A204.1 (cell line): ENCODE results near the gene TBC1D16.

Experiments used
- FAIRE-seq: peaks from 2 replicates; lab custom pipeline; 2012; peaks lifted over from hg19 to GRCh38; lab: Jason Lieb, UNC

Gene TBC1D16

DNA sequence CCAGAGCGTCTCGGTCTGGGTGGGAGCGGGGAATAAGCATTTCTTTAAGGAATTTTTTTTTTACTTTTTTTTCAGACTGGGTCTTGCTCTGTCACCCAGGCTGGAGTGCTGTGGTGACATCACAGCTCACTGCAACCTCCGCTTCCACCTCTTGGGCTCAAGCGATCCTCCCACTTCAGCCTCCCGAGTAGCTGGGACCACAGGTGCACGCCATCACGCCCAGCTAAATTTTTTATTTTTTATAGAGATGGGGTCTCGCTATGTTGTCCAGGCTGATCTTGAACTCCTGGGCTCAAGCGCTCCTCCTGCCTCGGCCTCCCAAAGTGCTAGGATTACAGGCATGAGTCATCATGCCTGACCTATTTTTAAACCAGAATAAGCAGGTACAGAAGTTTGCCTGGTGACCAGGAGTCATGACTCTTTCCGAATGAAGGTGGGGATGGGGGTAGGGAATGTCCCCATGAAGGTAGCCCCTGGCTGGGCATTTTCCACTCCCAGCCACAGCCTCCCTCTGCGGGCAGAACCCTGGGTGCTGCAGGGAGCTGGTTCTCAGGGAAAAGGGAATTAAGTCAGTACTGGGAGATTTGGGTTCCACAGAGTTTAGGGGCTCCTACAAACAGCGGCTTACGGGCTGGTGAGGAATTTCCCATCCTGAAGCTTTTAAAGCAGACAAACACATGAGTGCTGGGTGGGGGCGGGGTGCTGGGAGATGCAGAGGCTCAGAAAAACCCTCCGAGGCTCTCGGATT is 48.3 kb downstream of the TBC1D16 start:
- FAIRE-seq, result no peak

- FAIRE-seq, result no peak
Measured at GRCh38 chr17:79986411-79987186, 49.1 kb downstream of the TBC1D16 start.

GRCh38 chr17:79985943-79986391 is 49.7 kb downstream of the TBC1D16 start:
- FAIRE-seq, result no peak

GRCh38 chr17:79985361-79985942 is 50.2 kb downstream of the TBC1D16 start:
- FAIRE-seq, result no peak

DNA sequence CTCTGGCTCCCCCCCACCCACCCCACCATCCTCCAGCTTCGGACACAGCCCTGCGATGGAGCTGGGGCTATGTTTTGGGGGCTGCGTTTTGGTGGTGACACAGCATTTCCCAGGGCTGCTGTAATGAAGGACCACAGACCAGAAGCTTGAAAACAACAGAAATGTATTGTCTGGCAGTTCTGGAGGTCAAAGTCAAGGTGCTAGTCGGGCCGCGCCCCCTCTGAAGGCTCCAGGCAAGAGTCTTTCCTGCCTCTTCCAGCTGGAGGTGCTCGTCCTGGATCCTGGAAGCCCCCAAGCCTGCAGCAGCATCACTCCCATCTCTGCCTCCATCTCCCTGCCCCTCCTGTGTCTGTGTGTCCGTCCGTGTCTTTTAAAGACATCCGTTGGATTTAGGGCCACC is 50.8 kb downstream of the TBC1D16 start:
- no peak for FAIRE-seq

DNA sequence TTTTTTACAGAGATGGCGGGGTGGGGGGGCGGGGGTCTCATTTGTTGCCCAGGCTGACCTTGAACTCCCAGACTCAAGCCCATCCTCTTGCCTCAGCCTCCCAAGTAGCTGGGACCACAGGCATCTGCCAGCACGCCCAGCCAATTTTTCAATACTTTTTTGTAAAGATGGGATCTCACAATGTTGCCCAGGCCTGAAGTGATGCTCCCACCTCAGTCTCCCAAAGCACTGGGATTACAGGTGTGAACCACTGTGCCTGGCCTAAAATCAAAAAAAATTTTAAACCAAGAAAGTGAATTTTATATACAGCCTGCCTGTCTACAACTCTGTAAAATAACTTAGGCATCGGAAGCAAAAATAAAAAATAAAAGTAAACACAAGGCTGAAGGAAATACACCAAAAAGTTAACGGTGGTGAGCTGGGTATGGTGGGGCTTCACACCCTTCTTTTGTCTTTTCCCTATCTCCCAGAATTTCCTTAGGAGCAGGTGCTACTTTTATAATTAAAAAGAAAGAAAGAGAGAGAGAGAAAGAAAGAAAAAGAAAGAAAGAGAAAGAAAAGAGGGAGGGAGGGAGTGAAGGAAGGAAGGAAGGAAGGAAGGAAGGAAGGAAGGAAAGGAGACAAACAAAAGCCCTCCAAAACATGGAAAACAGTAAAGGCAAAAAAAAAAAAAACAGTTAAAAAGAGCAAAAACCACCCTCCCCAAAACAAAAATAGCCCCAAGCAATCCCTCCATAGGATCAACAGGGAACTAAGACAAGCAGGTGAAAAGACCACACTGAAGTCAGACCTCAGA is 51.4 kb downstream of the TBC1D16 start:
- FAIRE-seq, result no peak

DNA sequence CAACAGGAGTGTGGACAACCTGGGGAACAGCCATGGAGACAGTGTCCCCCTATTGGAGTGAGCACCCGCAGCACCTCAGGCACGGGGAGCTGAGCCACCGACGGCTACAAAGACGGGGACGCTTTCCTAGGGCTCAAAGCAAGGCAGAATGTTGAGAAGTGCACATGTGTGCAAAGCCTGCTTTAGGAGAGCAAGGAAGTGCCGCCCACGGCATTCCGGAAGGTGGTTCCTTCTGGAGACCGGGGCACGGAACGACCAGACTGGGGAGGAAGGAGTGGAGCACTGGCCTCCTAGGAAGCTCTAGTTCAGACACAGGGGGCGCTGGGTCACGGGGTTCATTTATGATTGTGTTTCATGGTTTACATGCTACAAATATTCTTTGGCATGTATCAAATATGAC is 52.2 kb downstream of the TBC1D16 start:
- no peak for FAIRE-seq

DNA sequence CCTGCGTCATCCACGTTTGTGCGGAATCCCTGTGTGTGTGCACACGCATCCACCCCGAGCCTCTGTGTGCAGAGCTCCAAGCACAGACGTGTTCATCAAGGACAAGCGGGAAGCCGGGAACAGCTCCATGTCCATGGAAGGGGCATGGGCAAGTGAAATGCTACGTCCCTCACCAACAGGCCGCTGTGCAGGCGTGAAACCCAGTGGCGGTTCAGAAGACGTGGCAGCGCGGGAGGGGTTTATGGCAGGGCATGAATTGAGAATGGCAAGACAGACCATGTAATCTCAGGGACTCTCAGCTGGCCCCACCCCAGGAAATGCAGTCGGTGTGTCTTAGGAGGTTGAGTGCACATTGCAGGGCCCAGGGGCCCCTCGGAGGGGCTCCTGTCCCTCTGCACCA is 52.7 kb downstream of the TBC1D16 start:
- FAIRE-seq, result no peak

DNA sequence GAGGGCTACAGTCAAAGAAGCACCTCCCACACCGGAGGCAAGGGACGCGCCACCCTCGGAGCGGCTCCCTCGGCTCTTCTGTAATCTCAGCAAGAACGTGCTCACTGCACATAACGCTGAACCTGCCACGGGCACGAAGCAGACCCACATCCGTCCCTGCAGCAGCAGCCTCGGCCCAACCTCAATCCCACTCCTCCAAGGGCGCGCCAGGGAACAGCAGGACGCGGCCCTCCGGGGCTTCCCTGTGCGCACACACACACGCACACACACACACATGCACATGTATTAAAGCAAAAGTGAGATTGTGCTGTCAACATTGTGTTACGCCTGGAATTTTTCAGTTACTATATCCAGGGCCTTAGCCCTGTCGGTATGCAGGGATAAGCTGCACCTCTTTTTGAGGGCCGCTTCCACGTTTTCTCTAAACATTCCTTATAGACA is 54.0 kb downstream of the TBC1D16 start:
- no peak for FAIRE-seq

DNA sequence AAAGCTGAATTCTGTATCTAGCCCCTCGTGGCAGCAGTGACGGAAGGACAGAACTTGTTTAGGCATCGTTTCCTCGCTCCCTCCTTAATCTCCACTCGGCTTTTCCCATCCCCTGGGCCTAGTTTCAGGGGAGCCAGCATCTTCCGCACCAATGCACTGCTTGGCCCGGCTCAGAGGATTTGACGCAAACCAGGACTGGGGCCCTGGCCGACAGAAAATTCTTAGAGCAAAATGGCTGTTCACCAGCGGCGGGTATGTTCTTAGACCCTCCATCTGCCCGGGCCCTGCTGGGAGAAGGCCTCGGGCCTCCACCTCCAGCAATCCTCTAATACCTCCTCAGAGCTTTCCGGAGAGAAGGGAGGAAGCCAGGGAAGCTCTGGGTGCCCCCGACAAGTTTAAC is 54.6 kb downstream of the TBC1D16 start:
- no peak for FAIRE-seq

- FAIRE-seq, result no peak
Measured at GRCh38 chr17:79980246-79981043, 55.2 kb downstream of the TBC1D16 start.

- FAIRE-seq, result no peak
Measured at GRCh38 chr17:79979816-79980215, 55.9 kb downstream of the TBC1D16 start.

DNA sequence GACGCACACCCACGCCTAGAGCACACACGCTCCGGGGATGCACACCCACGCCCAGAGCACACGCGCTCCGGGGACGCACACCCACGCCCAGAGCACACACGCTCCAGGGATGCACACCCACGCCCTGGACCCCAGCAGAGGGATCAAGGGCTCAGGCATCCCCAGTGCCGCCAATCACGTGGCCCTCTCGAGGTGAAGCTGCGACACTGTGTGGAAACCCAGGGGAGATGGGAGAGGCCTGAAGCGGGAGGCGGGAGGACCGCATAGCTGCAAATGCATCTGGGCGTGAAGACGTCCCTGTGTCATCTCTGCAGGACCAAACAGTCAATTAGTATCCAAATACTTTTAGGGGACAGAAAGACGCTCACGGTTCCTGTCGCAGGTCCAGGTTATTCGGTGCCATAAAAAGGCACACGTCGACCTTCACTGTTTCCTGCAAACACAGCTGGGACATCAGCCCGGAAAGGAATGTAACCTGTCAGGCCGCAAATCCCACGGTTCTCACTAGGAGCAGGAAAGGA is 56.4 kb downstream of the TBC1D16 start:
- FAIRE-seq, result no peak

- FAIRE-seq, result no peak
Measured at GRCh38 chr17:79978548-79978855, 57.2 kb downstream of the TBC1D16 start.

DNA sequence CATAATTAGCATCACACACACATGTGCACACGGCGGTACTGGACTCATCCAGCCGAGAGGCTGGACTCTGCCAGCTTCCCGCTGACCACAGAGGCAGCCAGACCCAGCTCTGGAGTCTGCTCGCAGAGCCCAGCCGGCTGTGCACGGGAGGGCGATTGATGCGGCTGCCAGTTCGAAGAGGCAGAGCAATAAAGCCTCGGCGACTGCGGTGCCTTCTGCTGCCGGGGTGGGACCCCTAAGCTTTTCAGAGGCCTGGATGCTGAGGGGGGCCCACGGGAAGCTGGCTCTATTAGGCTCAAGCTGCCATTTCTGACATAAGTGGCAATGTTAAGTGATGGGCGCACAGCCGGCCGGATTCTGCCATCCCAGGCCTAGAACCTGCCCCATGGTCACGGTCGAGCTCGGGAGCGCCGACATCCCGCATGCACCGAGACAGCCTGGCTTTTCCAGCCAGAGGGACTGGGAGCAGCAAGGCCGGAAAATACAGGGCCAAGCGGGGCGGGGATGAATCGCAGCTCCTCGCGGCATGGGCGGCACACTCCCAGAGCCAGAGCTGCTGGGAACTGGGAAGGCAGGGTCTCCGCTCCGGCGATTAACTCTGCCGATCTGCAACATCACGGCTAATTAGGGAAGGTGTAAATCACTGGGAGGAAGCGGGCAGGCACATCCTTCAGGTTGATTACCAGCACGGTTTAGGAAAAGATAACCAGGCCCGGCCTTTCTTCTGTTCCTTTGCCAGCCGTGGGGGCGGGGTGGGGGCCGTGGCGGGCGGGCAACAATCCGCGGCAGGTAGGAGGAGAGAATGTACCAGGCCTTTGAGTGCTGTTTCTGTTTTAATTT is 57.7 kb downstream of the TBC1D16 start:
- FAIRE-seq, result no peak

DNA sequence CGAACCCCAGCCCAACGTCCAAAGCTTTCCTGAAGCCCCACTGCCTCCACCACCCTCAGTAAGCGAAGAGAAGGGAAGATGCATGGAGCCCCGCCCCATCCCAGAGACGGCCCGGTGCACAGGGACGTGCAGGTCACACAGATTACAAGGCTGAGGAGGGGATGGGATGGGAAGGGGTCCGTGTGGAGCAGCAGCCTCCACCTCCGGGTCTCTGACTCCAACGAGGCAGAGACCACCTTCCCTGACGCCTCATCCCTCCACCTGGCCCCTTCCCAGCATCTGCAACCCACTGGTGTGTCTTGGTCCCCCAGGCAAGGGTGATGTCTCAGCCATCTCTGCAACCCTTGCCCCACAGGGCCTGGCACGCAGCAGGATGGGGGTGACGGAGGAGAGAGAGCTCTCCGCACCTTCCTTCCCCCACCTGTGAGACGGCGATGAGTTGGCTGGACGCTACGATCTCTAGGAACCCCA is 58.5 kb downstream of the TBC1D16 start:
- FAIRE-seq, result no peak

DNA sequence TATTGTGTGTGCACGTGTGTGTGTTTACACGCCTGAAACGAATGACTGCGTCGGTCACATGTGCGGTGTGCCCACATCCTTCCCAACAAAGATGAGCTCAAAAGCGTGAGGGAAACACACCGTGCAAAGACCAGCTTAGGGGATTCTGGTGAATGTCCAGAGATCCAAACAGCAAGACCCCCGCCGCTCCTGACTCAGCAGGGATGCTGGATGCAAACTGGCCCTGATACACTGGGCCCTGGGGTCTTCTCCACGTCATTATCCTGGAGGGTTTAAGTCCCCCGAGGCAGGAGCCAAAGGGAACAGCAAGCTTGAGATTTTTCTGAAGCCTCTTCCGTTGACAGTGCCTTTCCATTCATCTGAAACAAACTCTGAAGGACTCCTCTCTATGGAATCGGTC is 59.2 kb downstream of the TBC1D16 start:
- no peak for FAIRE-seq

GRCh38 chr17:79975498-79976134 is 60.1 kb downstream of the TBC1D16 start:
- FAIRE-seq, result no peak

- no peak for FAIRE-seq
Measured at GRCh38 chr17:79974566-79975497, 60.8 kb downstream of the TBC1D16 start.
